Astrocyte (in vitro differentiated cells and primary cell): Measurements from ENCODE around the gene UCHL5. TPM values are rescaled to one million over a fixed set of nuclear protein-coding genes. Genes with fewer than 3 reads are reported as not detected.

Experiments
- DNase-seq: peaks from one replicate; pipeline ENCODE4 v3.0.0-alpha.2; 2010; ENCODE audit warnings: low read depth
- FAIRE-seq: peaks from 2 replicates; lab custom pipeline; 2011; peaks lifted over from hg19 to GRCh38; lab: Jason Lieb, UNC
- H2AFZ ChIP-seq: 2 replicates; pipeline ENCODE4 v1.6.0; 2012; ENCODE audit warnings: low read depth, low read length, inconsistent platforms
- H3K27ac ChIP-seq: 2 replicates; pipeline ENCODE4 v1.5.1; 2011; ENCODE audit warnings: low read depth, low read length, inconsistent platforms
- H3K27me3 ChIP-seq: 2 replicates; pipeline ENCODE4 v1.6.0; 2011; ENCODE audit warnings: low read length, inconsistent platforms; ENCODE audit not compliant: insufficient read depth
- H3K36me3 ChIP-seq: 2 replicates; pipeline ENCODE4 v1.5.1; 2011; ENCODE audit warnings: low read length, inconsistent platforms; ENCODE audit not compliant: insufficient read depth
- H3K4me1 ChIP-seq: 2 replicates; pipeline ENCODE4 v1.5.1; 2011; ENCODE audit warnings: low read length, inconsistent platforms; ENCODE audit not compliant: insufficient read depth
- H3K4me2 ChIP-seq: 2 replicates; pipeline ENCODE4 v1.6.0; 2012; ENCODE audit warnings: low read length, inconsistent platforms
- H3K4me3 ChIP-seq: 2 replicates; pipeline ENCODE4 v1.5.1; 2011; ENCODE audit warnings: low read depth, mild to moderate bottlenecking, low read length, inconsistent platforms; ENCODE audit not compliant: insufficient read depth
- H3K79me2 ChIP-seq: 2 replicates; pipeline ENCODE4 v1.6.0; 2012; ENCODE audit warnings: mild to moderate bottlenecking, low read length, inconsistent platforms; ENCODE audit not compliant: insufficient read depth
- H3K9ac ChIP-seq: 2 replicates; pipeline ENCODE4 v1.6.0; 2012; ENCODE audit warnings: mild to moderate bottlenecking, low read length, inconsistent platforms
- H3K9me3 ChIP-seq: 2 replicates; pipeline ENCODE4 v1.5.1; 2012; ENCODE audit warnings: low read depth, mild to moderate bottlenecking, low read length, inconsistent platforms; ENCODE audit not compliant: insufficient read depth
- H4K20me1 ChIP-seq: 2 replicates; pipeline ENCODE4 v1.6.0; 2012; ENCODE audit warnings: low read length, inconsistent platforms; ENCODE audit not compliant: insufficient read depth
- H3K27ac Mint-ChIP-seq: one replicate; pipeline ENCODE4 v1.8.0; 2021; ENCODE audit warnings: mild to moderate bottlenecking, mixed read lengths; ENCODE audit not compliant: unreplicated experiment
- H3K27me3 Mint-ChIP-seq: one replicate; pipeline ENCODE4 v1.8.0; 2021; ENCODE audit warnings: low read depth, mixed read lengths; ENCODE audit not compliant: unreplicated experiment
- H3K36me3 Mint-ChIP-seq: one replicate; pipeline ENCODE4 v1.8.0; 2021; ENCODE audit warnings: low read depth, mixed read lengths; ENCODE audit not compliant: unreplicated experiment
- H3K4me1 Mint-ChIP-seq: one replicate; pipeline ENCODE4 v1.8.0; 2021; ENCODE audit warnings: low read depth, mixed read lengths; ENCODE audit not compliant: unreplicated experiment
- H3K4me3 Mint-ChIP-seq: one replicate; pipeline ENCODE4 v1.8.0; 2021; ENCODE audit warnings: mild to moderate bottlenecking, moderate library complexity, mixed read lengths; ENCODE audit not compliant: unreplicated experiment
- H3K9me3 Mint-ChIP-seq: one replicate; pipeline ENCODE4 v1.8.0; 2021; ENCODE audit warnings: mild to moderate bottlenecking, mixed read lengths; ENCODE audit not compliant: unreplicated experiment
- CTCF ChIP-seq: IDR thresholded peaks from 2 replicates; pipeline ENCODE4 v1.5.1; 2011; ENCODE audit warnings: low read depth, mild to moderate bottlenecking, inconsistent platforms, low read length, moderate library complexity; ENCODE audit not compliant: insufficient read depth
- EZH2 ChIP-seq: IDR thresholded peaks from 2 replicates; pipeline ENCODE4 v1.6.1; 2012; ENCODE audit warnings: mild to moderate bottlenecking, low read length, inconsistent platforms; ENCODE audit not compliant: insufficient read depth
- total RNA-seq: library from RNA; stranded (reverse); gene quantifications from 2 replicates; pipeline ENCODE4 v1.2.1, GENCODE V29; 2021

Gene UCHL5
- total RNA-seq, 1 donor from 2014 or later = 33.3 TPM

GRCh38 chr1:193105821-193106177 is 46.6 kb upstream of the UCHL5 start:
- H2AFZ ChIP-seq = peak overlapping the region; percentile 87
- Mint-ChIP-seq H3K27ac (no peak overlapping the region), H3K4me1 (peaks cover 16% of the 10 kb centered on the region), H3K36me3 (no peaks in the 10 kb centered on the region), H3K9me3 (no peaks in the 10 kb centered on the region), H3K4me3 (peak overlapping the region; percentile 83), H3K27me3 (no peaks in the 10 kb centered on the region)
- peaks cover 7% of the 10 kb centered on the region for H4K20me1 ChIP-seq
- DNase-seq (no peak), FAIRE-seq (no peak)
- no peaks in the 10 kb centered on the region for H3K9me3 ChIP-seq
- no peaks in the 10 kb centered on the region for H3K27me3 ChIP-seq
- peaks cover 9% of the 10 kb centered on the region for H3K4me1 ChIP-seq
- TF ChIP-seq CTCF = no peak
- no peak for TF ChIP-seq EZH2
- H3K4me3 ChIP-seq = peak overlapping the region; percentile 93
- peak overlapping the region; percentile 90 for H3K4me2 ChIP-seq
- H3K36me3 ChIP-seq = no peaks in the 10 kb centered on the region
- H3K9ac ChIP-seq = peak overlapping the region; percentile 90
- H3K79me2 ChIP-seq = peaks cover 35% of the 10 kb centered on the region
- H3K27ac ChIP-seq = peak overlapping the region; percentile 90

- Histone ChIP-seq H3K4me3 (peak within 1 kb of the TSS; percentile 93), H3K27ac (peak within 1 kb of the TSS; percentile 90), H3K9ac (peak within 1 kb of the TSS; percentile 90), H3K79me2 (peaks cover 35% of the 10 kb centered on the region), H2AFZ (peak within 1 kb of the TSS; percentile 87), H3K27me3 (no peaks in the 10 kb centered on the region), H3K4me1 (peaks cover 7% of the 10 kb centered on the region), H4K20me1 (peaks cover 7% of the 10 kb centered on the region), H3K9me3 (no peaks in the 10 kb centered on the region), H3K4me2 (peak within 1 kb of the TSS; percentile 90), H3K36me3 (peaks cover 3% of the 10 kb centered on the region)
- FAIRE-seq (peak; percentile 37), DNase-seq (peak; percentile 76)
- peak within 1 kb of the TSS; percentile 91 for H3K4me3 Mint-ChIP-seq
- peaks cover 11% of the 10 kb centered on the region for H3K4me1 Mint-ChIP-seq
- no peaks in the 10 kb centered on the region for H3K27me3 Mint-ChIP-seq
- TF ChIP-seq EZH2 = no peak
- H3K36me3 Mint-ChIP-seq = no peaks in the 10 kb centered on the region
- H3K27ac Mint-ChIP-seq = peak within 1 kb of the TSS; percentile 78
- no peaks in the 10 kb centered on the region for H3K9me3 Mint-ChIP-seq
These were observed 46.0 kb upstream of the UCHL5 start, which contains the start of gene GLRX2 for GRCh38 chr1:193104907-193105820. GLRX2 (minus strand) TSS chr1:193105414; CDS start chr1:193105382, 32 bp downstream.

- FAIRE-seq = no peak
These were observed 45.3 kb upstream of the UCHL5 start for GRCh38 chr1:193104502-193104906.

More at GRCh38 chr1:193104502-193104906, 45.3 kb upstream of the UCHL5 start:
- Histone ChIP-seq H3K9me3 (no peaks in the 10 kb centered on the region), H4K20me1 (peaks cover 7% of the 10 kb centered on the region), H3K79me2 (peaks cover 35% of the 10 kb centered on the region), H3K27ac (peak overlapping the region; percentile 90), H3K36me3 (peaks cover 7% of the 10 kb centered on the region), H2AFZ (peak overlapping the region; percentile 61), H3K4me3 (peak overlapping the region; percentile 93), H3K4me1 (peaks cover 7% of the 10 kb centered on the region), H3K9ac (peak overlapping the region; percentile 90), H3K27me3 (no peaks in the 10 kb centered on the region), H3K4me2 (peak overlapping the region; percentile 90)
- Mint-ChIP-seq H3K4me1 (peaks cover 11% of the 10 kb centered on the region), H3K36me3 (peaks cover 2% of the 10 kb centered on the region), H3K27ac (peak overlapping the region; percentile 78), H3K9me3 (no peaks in the 10 kb centered on the region), H3K27me3 (no peaks in the 10 kb centered on the region), H3K4me3 (peak overlapping the region; percentile 91)
- peak; percentile 47 for DNase-seq
- TF ChIP-seq EZH2 = no peak
- TF ChIP-seq CTCF = no peak
